ENCODE measurements around the gene PRR12.

The PRR12 gene

GRCh38 chr19:49667473-49667872 is 76.5 kb downstream of the PRR12 start:
- H3K9ac ChIP-seq (ENCODE audit: low read depth, low read length), result peak overlapping the region; percentile 72; the same call in 1 of the 2 replicates
- no peaks in the 10 kb centered on the region for H3K9me3 ChIP-seq (ENCODE audit: insufficient read depth, low read length, severe bottlenecking)
- H3K27ac ChIP-seq (ENCODE audit: low read length), result peak overlapping the region; percentile 35; the same call in 1 of the 2 replicates

GRCh38 chr19:49669516-49669915 is 78.5 kb downstream of the PRR12 start:
- Histone ChIP-seq H3K9ac (ENCODE audit: low read depth, low read length) (no peak overlapping the region), H3K9me3 (ENCODE audit: insufficient read depth, low read length, severe bottlenecking) (no peaks in the 10 kb centered on the region)

More at GRCh38 chr19:49667473-49667872, 76.5 kb downstream of the PRR12 start:
- ATAC-seq (ENCODE audit: insufficient read depth, low read depth), result no peak
- Histone ChIP-seq H3K27me3 (ENCODE audit: insufficient read depth, low read length, poor library complexity) (no peaks in the 10 kb centered on the region), H3K4me2 (ENCODE audit: insufficient read depth, low read length) (peak overlapping the region; percentile 94), H4K20me1 (ENCODE audit: insufficient read depth, low read length) (peaks cover 24% of the 10 kb centered on the region), H3K79me2 (ENCODE audit: insufficient read depth, low read length) (peaks cover 50% of the 10 kb centered on the region), H3K36me3 (ENCODE audit: insufficient read depth, low read length) (peaks cover 39% of the 10 kb centered on the region), H2AFZ (ENCODE audit: low read depth, low read length) (no peak overlapping the region), H3K4me1 (ENCODE audit: insufficient read depth, low read length) (peaks cover 35% of the 10 kb centered on the region), H3K4me3 (ENCODE audit: low read depth in 1 of 2, low read length in 2 of 2) (peak overlapping the region in 1 of 2 experiments; percentile 81; a peak in 2 of 4 replicates)
- no peak for TF ChIP-seq CTCF (IDR thresholded peaks at IDR 0.05; ENCODE audit: borderline replicate concordance, extremely low read depth, low read length, poor library complexity, severe bottlenecking)
- TF ChIP-seq EZH2 (IDR thresholded peaks at IDR 0.05; ENCODE audit: borderline replicate concordance, low read depth, low read length, severe bottlenecking), result no peak
- DNase-seq, result no peak

GRCh38 chr19:49672131-49672919 is 81.3 kb downstream of the PRR12 start:
- Histone ChIP-seq H3K4me1 (ENCODE audit: insufficient read depth, low read length) (peaks cover 12% of the 10 kb centered on the region), H3K9ac (ENCODE audit: low read depth, low read length) (no peak overlapping the region), H3K79me2 (ENCODE audit: insufficient read depth, low read length) (peaks cover 9% of the 10 kb centered on the region), H3K27ac (ENCODE audit: low read length) (no peak overlapping the region), H3K27me3 (ENCODE audit: insufficient read depth, low read length, poor library complexity) (no peaks in the 10 kb centered on the region), H2AFZ (ENCODE audit: low read depth, low read length) (no peak overlapping the region), H3K4me3 (ENCODE audit: low read depth in 1 of 2, low read length in 2 of 2) (no peak overlapping the region), H3K36me3 (ENCODE audit: insufficient read depth, low read length) (peaks cover 29% of the 10 kb centered on the region), H4K20me1 (ENCODE audit: insufficient read depth, low read length) (peaks cover 7% of the 10 kb centered on the region), H3K4me2 (ENCODE audit: insufficient read depth, low read length) (no peak overlapping the region), H3K9me3 (ENCODE audit: insufficient read depth, low read length, severe bottlenecking) (no peaks in the 10 kb centered on the region)
- DNase-seq, result peak; percentile 75
- no peak for ATAC-seq (ENCODE audit: insufficient read depth, low read depth)
- TF ChIP-seq CTCF (IDR thresholded peaks at IDR 0.05; ENCODE audit: borderline replicate concordance, extremely low read depth, low read length, poor library complexity, severe bottlenecking) (peak; percentile 97), EZH2 (IDR thresholded peaks at IDR 0.05; ENCODE audit: borderline replicate concordance, low read depth, low read length, severe bottlenecking) (no peak)

More at GRCh38 chr19:49669516-49669915, 78.5 kb downstream of the PRR12 start:
- H3K79me2 ChIP-seq (ENCODE audit: insufficient read depth, low read length), result peaks cover 31% of the 10 kb centered on the region
- H3K4me1 ChIP-seq (ENCODE audit: insufficient read depth, low read length), result peaks cover 17% of the 10 kb centered on the region
- no peak overlapping the region for H2AFZ ChIP-seq (ENCODE audit: low read depth, low read length)
- no peaks in the 10 kb centered on the region for H3K27me3 ChIP-seq (ENCODE audit: insufficient read depth, low read length, poor library complexity)
- TF ChIP-seq EZH2 (IDR thresholded peaks at IDR 0.05; ENCODE audit: borderline replicate concordance, low read depth, low read length, severe bottlenecking), result no peak
- no peak for TF ChIP-seq CTCF (IDR thresholded peaks at IDR 0.05; ENCODE audit: borderline replicate concordance, extremely low read depth, low read length, poor library complexity, severe bottlenecking)
- ATAC-seq (ENCODE audit: insufficient read depth, low read depth) (no peak), DNase-seq (no peak)
- H4K20me1 ChIP-seq (ENCODE audit: insufficient read depth, low read length), result peaks cover 14% of the 10 kb centered on the region
- H3K4me3 ChIP-seq (ENCODE audit: low read depth in 1 of 2, low read length in 2 of 2), result no peak overlapping the region
- peaks cover 29% of the 10 kb centered on the region for H3K36me3 ChIP-seq (ENCODE audit: insufficient read depth, low read length)
- H3K27ac ChIP-seq (ENCODE audit: low read length), result no peak overlapping the region
- no peak overlapping the region for H3K4me2 ChIP-seq (ENCODE audit: insufficient read depth, low read length)
